ENCODE results near the gene ZSCAN10. TPM values are rescaled to one million over a fixed set of nuclear protein-coding genes. Genes with fewer than 3 reads are reported as not detected.
A peak's percentile ranks its signal among the peaks of the same experiment; 100 is the strongest.

ZSCAN10 gene
- total and polyA plus RNA-seq, 2 of the 13 experiments (the other 11 are each of a cell fraction or from before 2014, with no cell fraction given) = not detected

DNA sequence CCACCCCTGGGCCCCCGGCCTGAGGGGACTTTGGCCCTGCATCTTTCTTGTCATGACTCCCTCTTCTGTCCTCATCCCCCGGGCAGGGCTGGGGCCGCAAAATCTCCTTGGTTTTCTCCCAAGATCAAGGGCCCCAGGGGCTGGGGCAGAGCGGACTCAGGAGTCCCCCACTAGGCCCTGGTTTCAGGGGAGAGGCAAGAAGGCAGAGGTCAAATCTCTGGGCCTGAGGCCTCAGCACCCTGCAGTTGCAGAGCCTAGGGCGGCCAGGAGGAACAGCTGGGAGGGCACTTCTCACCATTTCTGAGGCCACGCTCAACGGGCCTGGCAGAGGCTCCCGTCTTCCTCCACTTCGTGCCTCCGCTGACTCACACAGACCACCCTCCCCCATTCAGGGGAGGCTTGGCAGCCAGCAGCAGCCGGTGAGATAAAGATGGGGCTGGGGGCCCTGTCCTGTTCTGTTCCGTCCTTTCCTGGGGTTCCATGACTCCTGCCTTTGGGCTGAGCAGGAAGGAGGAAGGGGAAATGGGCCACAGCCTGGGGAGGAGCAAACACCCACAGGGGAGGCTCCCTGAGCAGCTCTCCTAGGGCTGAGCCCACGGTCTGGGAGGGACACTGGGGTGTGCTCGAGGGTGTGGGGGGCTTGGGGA lies 12.4 kb downstream of the ZSCAN10 start (continued):
- TF ChIP-seq ZNF281 (CRISPR knock-in tag; IDR thresholded peaks at IDR 0.05; ENCODE audit: borderline replicate concordance) = no peak
- TF ChIP-seq POLR2AphosphoS5 (IDR thresholded peaks at IDR 0.05; ENCODE audit: low read depth, low read length) = no peak
- TF ChIP-seq RBAK (CRISPR knock-in tag; IDR thresholded peaks at IDR 0.05) = no peak
- no peak for TF ChIP-seq HOMEZ (CRISPR knock-in tag; IDR thresholded peaks at IDR 0.05; ENCODE audit: low read depth)
- no peak for TF ChIP-seq ZNF354B (CRISPR knock-in tag; IDR thresholded peaks at IDR 0.05)
- TF ChIP-seq ZNF318 (CRISPR knock-in tag; IDR thresholded peaks at IDR 0.05) = no peak
- TF ChIP-seq KDM5B (CRISPR knock-in tag; IDR thresholded peaks at IDR 0.05; ENCODE audit: borderline replicate concordance) = 0 out of 2 replicates have a peak, but pooled peaks have one; percentile 24
- no peak for TF ChIP-seq HES4 (CRISPR knock-in tag; IDR thresholded peaks at IDR 0.05; ENCODE audit: borderline replicate concordance)
- TF ChIP-seq ZNF570 (CRISPR knock-in tag; IDR thresholded peaks at IDR 0.05; ENCODE audit: borderline replicate concordance) = no peak
- TF ChIP-seq ZFP37 (CRISPR knock-in tag; IDR thresholded peaks at IDR 0.05; ENCODE audit: borderline replicate concordance) = no peak
- 0 out of 2 replicates have a peak, but pooled peaks have one; percentile 54 for TF ChIP-seq TSC22D2 (CRISPR knock-in tag; IDR thresholded peaks at IDR 0.05; ENCODE audit: borderline replicate concordance)
- TF ChIP-seq, protein P1, sequence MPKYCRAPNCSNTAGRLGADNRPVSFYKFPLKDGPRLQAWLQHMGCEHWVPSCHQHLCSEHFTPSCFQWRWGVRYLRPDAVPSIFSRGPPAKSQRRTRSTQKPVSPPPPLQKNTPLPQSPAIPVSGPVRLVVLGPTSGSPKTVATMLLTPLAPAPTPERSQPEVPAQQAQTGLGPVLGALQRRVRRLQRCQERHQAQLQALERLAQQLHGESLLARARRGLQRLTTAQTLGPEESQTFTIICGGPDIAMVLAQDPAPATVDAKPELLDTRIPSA (CRISPR knock-in tag; IDR thresholded peaks at IDR 0.05; ENCODE audit: borderline replicate concordance) = no peak
- no peak for TF ChIP-seq ZNF83 (CRISPR knock-in tag; IDR thresholded peaks at IDR 0.05; ENCODE audit: borderline replicate concordance)
- TF ChIP-seq ZFP36 (IDR thresholded peaks at IDR 0.05; ENCODE audit: borderline replicate concordance, low read depth, low read length, partially characterized antibody) = no peak
- no peak for TF ChIP-seq EEA1 (CRISPR knock-in tag; IDR thresholded peaks at IDR 0.05; ENCODE audit: borderline replicate concordance)
- TF ChIP-seq ZKSCAN8 (CRISPR knock-in tag; IDR thresholded peaks at IDR 0.05; ENCODE audit: borderline replicate concordance) = no peak
